ENCODE results near the gene PTPRN2. TPM values are rescaled to one million over a fixed set of nuclear protein-coding genes. Genes with fewer than 3 reads are reported as not detected.
A peak's percentile ranks its signal among the peaks of the same experiment; 100 is the strongest.

PTPRN2 gene
- polyA plus RNA-seq, 4 donors, result 7.2 to 9.2 (median 7.5) TPM

DNA sequence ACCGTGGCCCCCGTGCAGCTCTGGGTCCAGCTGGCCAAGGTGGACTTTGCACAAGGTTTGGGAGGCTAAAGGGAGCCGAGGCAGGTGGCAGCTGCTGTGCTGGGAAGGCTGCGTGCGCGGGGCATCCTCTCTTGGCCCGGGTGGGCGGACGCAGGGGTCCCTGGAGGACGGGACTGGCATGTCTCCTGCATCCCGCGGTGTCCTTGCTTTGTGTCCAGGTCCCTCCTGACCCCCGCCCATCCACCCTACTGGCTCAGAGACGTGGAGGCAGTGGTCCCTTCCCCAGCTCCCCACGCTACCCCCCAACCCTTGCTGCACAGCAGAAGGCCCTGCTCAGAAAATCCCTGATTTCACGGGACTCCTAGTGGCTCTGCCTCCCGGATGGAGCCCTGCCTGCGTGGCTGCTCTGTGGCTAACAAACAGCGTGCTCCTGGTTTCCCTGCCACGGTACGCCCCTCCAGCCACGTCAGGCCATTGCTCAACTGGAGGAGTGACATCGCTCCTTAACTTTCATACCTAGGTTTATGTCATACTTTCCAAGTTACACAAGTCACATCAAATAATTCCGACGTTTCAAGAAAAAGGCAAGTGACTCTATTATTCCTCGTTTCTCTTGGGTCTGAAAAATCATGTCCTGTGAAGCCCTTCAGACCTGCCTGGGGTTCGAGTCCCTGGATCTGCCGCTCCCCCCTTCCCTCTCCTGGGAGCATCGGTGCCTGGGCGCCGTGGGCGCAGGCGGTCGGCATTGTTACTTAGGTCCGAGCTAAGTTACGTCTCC lies 829.0 kb downstream of the PTPRN2 start:
- no peak for DNase-seq (ENCODE audit: low read depth in 4 of 4, low spot score in 3 of 4)

- DNase-seq (ENCODE audit: low read depth in 4 of 4, low spot score in 3 of 4), result no peak
Measured at GRCh38 chr7:157757776-157758467, 829.7 kb downstream of the PTPRN2 start.

DNA sequence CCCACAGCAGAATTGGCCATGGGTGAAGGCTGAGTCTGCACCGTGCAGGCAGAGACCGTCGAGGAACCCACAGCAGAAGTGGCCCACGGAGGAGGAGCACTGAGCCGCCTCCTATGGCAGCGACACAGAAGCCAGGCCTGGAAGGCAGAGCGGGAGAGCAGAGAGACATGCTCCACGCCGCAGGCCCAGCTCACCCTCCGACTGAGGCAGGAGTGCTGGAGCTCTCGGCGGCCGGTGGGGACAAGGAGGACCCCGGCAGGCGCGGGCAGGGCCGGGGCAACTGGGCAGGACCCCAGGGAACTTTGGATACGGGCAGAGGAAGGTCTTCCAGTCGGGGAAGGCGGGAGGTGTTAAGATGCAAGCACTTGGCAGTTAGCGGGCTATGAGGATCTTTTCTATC lies 830.4 kb downstream of the PTPRN2 start:
- DNase-seq (ENCODE audit: low read depth in 4 of 4, low spot score in 3 of 4), result no peak

GRCh38 chr7:157755741-157756140 lies 831.9 kb downstream of the PTPRN2 start:
- DNase-seq (ENCODE audit: low read depth in 4 of 4, low spot score in 3 of 4), result no peak

DNA sequence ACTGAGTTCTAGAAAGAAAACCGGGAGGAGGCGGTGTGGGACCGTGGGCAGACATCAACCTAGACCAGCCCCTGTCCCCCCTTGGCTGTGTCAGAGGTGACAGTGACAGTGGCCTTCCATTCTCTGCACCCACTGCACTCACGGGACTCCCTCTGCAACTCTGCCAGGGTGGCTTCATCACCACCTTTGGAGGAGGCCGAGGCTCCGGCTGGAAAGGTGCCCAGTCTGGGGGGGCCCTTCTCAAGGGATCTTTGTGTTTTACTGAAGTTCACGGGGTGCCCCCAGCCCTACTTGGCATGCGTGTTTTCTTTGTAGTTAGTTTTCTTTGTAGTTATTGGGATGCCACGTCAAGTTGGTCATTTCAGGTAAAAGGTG lies 833.2 kb downstream of the PTPRN2 start:
- no peak for DNase-seq (ENCODE audit: low read depth in 4 of 4, low spot score in 3 of 4)

- DNase-seq (ENCODE audit: low read depth in 4 of 4, low spot score in 3 of 4), result no peak
Measured at GRCh38 chr7:157753713-157754415, 833.8 kb downstream of the PTPRN2 start.

DNA sequence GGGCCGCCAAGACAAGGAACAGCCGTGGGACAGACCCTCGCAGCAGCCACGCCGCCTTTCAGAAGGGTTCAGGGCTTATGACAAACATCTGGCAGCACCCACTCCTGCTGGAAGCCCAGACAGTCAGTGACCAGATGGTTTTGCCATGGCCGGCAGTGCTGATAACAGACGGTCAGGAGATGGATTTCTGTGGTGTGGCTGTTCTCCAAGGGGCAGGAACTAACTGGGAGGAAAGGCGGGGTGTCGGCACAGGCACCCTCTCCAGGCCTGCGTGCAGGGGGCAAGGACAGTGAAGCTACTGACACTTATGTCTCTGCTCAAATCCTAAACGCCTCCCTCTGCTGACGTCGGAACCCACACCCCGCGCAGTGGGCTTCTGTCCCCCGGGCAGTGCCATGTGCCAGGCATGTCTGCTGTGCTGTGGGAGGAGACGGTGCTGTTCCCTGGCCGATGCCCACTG lies 834.8 kb downstream of the PTPRN2 start:
- no peak for DNase-seq (ENCODE audit: low read depth in 4 of 4, low spot score in 3 of 4)

DNA sequence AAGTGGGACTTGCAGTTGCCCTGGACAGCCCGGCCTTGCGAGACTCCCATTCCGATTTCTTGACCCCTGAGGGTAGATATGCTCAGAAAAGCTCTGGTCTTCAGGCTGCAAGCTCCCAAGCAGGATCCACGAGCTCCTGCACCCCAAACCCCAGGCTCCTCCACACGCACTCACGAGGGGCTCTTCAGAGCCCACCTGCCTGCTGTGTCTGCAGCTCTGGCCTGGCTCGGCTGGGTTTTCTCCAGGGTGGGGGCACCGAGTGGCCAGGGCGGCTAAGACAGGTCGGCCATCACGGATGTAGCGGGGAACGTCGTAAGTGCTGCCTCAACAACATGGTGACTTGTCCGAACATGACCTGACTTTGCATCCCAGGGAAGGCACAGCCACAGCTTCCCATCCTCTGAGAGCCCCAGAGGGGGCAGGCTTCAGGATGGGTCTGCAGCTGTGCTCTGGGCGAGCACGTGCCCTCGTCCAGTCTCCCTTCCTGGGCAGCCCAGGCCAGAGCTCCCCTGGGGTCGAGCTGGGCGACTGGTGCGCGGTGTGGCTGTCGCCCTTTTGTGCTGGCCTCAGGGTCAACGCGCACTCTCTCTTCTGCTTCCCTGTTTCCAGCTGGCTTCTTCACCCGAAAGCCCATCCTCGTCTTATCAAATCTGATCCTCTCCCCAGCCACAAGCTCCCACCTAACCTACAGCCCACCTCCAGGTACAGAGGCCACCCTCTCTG lies 835.5 kb downstream of the PTPRN2 start:
- no peak for DNase-seq (ENCODE audit: low read depth in 4 of 4, low spot score in 3 of 4)

DNA sequence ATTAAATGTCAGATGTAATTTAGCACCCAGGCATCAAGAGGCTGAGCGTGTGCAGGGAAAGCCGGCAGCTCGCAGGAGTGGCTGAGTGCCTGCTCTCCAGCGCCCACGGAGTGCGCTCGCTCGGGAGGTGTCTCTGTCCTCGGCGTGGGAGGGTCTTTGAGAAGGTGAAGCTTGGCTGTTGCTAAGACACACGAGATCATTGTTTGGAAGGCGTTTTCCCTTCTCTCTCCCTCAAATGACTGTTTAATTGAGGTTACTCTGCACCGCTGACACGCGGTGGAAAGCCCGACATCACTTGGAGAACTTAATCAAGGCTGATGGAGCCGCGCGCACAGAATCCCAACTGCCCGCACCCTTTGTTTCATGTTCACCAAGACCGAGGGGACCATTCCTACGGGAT lies 836.2 kb downstream of the PTPRN2 start:
- no peak for DNase-seq (ENCODE audit: low read depth in 4 of 4, low spot score in 3 of 4)

DNA sequence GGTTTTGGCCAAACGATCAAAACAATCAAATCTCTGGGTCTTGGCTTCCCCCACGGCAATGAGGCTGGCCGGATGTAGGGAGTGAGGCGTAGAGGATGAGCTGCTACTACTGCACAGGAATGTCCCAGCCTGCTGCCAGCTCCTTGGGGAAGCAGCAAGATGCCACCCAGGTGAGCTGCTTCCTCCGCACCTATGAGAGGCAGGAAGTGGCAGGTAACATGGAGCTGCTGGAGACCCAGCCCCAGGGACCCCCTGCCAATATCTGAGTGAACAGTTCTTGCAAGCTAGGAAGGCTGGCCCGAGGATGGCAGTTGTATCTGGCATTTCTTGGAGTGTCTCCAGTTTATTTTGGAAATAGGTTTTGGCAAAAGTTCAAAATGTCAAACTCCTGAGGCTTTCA lies 837.3 kb downstream of the PTPRN2 start:
- no peak for DNase-seq (ENCODE audit: low read depth in 4 of 4, low spot score in 3 of 4)

GRCh38 chr7:157745721-157746709 lies 841.6 kb downstream of the PTPRN2 start:
- DNase-seq (ENCODE audit: low read depth in 4 of 4, low spot score in 3 of 4), result no peak

- no peak for DNase-seq (ENCODE audit: low read depth in 4 of 4, low spot score in 3 of 4)
Measured at GRCh38 chr7:157744786-157745601, 842.6 kb downstream of the PTPRN2 start.

DNA sequence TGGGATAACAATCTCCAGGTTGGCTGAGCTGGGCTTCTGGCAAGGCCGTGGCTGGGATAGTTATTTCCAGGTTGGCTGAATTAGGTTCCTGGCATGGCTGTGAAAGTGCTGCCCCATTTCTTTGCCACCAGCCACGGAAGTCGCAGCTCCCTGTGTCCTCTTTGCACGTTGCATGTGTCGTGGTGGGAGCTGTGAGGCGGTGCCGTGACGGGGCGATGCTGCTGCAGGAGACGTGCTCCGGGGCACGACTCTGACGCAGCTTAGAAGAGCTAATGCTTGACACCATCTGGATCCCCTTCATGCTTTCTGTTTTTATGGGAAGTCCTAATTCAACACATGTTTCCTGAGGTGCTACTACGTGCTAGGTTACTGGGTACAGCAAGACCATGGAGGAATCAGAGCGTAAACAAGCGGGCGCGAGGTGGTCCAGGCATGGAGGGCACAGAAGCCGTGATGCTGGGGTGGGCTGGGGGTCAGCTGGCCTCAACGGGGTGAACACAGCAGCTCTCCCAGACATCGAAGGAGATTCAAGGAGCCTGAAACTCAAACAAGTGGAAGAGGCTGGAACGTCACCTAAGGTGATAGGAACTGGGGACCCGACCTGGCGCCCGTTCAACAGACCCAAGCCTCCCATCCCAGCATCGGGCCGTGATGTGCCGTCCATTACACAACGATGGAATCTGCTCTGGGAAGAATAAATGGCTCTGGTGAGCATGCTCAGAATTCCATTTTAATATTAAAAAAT lies 843.7 kb downstream of the PTPRN2 start:
- no peak for DNase-seq (ENCODE audit: low read depth in 4 of 4, low spot score in 3 of 4)

- DNase-seq (ENCODE audit: low read depth in 4 of 4, low spot score in 3 of 4), result no peak
Measured at GRCh38 chr7:157740251-157740798, 847.3 kb downstream of the PTPRN2 start.

- peak in 2 of 4 donors; percentile 21 to 27 for DNase-seq (ENCODE audit: low read depth in 4 of 4, low spot score in 3 of 4)
Measured at GRCh38 chr7:157739650-157740049, 848.0 kb downstream of the PTPRN2 start.

DNA sequence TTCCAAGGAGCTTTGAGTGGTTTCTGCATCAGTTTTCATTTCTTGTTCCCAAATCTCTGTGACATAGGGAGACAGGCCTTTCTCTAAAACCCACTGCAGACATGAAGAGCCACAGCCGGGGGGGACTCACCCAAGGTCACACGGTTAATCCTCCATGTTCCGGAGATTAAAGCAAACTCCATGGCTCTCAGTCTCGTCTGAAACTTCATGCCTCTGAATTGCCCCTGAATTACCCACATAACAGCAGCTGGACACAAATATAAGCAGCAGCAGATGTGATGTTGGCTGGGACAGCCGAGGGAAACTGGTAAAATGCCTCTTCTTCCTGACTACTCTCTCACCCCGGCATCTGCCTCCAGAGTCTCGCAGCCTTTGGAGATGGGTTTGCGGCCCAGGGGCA lies 848.6 kb downstream of the PTPRN2 start:
- DNase-seq (ENCODE audit: low read depth in 4 of 4, low spot score in 3 of 4), result no peak

DNA sequence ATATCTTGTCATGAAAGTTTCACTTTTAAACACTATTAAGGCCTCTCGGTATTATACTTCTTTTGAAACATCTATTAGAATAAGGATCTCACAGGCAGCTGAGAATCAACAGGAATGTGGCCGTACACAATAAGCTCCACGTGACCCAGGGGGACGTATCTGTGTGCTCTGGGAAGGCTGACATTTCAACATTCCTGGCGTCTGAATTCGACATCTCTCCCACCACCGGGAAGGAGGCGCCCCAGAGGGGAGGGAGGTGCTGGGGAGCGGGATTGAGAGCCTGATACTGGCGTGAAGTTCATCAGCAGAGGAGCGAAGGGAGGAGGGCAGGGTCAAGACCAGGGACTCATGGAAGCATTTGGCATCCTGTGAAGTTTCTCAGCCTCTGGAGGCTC lies 849.6 kb downstream of the PTPRN2 start:
- DNase-seq (ENCODE audit: low read depth in 4 of 4, low spot score in 3 of 4), result peak in 2 of 4 donors; percentile 18 to 32

Measured in left renal pelvis (tissue), 4 donors.